CD4-positive, alpha-beta T cell treated with Interleukin-6 at 100 ng/mL for 8 hours (primary cell): ENCODE data around the gene NYNRIN.

Source experiments
- DNase-seq: peaks from one replicate; pipeline ENCODE4 v3.0.0-alpha.2; 2020; ENCODE audit warnings: mixed read lengths, low spot score

Gene NYNRIN

GRCh38 chr14:24392325-24393091 lies 6.3 kb upstream of the NYNRIN start:
- no peak for DNase-seq

- DNase-seq, result no peak
These were observed 4.5 kb upstream of the NYNRIN start for GRCh38 chr14:24394275-24394674.

DNA sequence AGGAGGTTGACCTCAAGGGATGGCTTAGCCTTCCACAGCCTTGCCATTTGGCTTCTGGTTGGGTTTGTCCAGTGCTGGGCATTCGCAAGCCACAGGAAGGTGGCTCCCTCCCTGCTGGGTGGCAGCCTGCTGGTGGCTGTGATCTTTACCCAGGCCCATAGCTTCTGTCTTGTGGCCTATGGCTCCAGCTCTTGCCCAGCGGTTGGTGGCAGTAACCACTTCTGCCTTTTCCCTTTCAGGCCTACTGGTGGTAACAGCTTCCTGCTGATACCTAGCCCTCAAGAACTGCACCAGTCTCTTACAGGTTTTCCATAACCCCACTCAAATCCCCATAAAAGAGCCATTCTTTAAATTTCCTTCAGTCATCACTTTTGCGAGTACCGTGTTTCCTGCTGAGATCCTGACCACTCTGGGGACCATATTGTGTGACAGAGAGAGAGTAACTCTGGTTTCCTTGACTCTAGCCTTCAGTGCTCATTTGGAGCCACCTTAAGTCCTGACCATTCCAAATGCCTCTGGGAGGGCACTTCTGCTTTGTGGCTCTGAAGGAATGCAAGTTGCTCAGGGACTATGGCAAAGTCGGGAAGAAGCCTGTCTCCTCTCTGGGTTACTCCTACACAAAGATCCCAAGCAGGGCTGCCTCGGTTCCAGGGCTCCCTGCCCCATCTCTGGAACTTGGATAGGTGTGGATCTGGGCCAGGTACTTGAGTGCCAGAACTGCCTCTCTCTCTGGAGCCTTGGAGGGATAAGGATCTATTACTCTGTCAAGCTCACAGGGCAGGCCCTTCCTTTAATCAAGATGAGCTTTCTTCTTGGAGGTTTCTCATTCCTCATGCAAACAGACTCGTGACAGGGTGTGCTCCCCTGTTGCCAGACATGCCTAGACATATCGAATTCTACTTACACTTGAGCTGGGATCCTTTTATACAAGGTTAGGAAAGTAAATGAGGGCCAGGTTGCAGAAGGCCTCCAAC lies 2.9 kb upstream of the NYNRIN start:
- DNase-seq, result no peak

DNA sequence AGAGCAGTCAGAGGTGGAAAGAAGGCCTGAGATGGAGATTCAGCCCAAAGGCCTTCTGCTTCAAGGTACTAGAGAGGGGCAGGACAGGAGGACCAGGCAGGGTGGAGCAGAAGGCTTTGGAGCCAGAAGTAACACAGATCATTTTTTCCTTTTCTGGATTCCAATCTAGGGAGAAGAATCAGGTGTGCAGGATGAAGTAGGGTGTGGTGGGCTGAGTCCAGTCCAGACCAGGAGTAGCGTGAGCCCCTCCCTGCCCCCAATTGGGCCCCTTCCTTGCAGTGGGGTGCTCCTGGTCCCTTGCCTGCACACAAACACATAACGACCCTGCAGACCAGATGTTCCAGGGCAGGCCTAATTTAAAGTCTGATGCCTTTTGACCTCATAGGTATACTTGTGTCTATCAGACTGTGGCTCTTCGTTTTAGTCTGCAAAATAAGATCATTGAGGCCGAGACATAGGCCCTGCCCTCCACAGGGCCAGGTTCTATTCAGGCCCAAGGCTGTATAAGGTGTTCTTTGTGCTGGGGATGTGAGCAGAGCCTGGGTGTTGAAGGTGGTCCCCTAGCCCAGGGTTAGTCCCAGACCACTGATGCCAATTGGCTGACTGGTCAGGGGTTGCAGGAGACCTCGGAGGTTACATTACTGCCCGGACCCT lies 1.0 kb upstream of the NYNRIN start:
- DNase-seq, result no peak

GRCh38 chr14:24398293-24398652 lies 530 bp upstream of the NYNRIN start:
- DNase-seq, result no peak

DNA sequence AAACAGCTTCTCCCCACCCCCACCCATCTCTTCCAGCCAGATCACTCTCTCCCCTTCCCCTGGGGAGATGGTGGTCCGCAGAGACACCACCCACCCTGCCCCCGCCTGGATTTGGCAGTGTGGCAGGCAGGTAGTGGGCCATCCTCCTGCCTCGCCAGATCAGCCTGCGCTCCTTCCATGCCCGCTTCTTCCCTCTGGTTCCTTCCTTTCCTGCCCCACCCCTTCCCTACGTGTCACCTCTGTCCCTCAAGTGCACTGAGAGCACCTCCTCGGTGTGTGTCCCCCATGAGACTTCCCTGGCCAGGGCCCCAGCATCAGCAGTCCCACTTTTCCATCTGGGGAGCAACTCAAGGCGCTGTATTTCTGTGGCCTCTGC lies 632 bp downstream of the NYNRIN start:
- no peak for DNase-seq

DNA sequence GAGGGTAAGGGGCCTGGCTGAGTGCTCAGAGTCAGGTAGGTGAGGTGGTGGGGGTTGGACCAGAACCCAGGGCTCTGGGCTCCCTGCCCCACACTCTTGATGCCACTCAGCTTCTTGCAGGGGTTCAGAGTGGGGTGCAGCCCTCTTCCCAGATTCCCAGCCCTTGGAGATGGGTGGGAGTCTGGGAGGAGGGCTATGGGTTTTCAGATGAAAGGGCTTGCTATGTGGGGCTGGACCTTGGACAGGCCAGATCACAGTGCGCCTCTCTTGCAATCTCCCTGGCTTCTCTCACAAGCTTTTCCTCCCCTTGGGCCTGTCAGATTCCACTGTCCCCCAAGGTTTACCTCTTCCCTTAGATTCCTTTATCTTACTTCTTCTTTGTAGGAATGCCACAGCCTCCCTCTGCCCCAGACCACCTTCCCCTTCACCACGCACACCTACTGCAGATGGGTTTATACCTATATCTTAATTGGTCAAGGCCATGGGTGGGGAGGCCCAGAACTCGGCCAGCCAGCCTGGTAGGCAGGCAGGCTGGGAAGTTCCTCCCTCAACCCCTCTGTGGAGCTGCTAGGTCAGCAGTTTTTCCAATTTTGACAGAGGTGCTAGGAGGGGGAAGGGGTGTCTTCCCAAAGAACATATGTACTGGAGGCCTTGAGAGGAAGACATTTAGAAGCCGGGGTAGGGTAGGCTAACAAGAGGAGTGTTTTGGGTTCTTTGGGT lies 1.4 kb downstream of the NYNRIN start:
- DNase-seq, result no peak

GRCh38 chr14:24401810-24402702 lies 3.3 kb downstream of the NYNRIN start:
- DNase-seq, result no peak

GRCh38 chr14:24403294-24403998 lies 4.6 kb downstream of the NYNRIN start:
- no peak for DNase-seq

GRCh38 chr14:24404814-24405213 lies 6.0 kb downstream of the NYNRIN start:
- no peak for DNase-seq

GRCh38 chr14:24406416-24406815 lies 7.6 kb downstream of the NYNRIN start:
- no peak for DNase-seq

DNA sequence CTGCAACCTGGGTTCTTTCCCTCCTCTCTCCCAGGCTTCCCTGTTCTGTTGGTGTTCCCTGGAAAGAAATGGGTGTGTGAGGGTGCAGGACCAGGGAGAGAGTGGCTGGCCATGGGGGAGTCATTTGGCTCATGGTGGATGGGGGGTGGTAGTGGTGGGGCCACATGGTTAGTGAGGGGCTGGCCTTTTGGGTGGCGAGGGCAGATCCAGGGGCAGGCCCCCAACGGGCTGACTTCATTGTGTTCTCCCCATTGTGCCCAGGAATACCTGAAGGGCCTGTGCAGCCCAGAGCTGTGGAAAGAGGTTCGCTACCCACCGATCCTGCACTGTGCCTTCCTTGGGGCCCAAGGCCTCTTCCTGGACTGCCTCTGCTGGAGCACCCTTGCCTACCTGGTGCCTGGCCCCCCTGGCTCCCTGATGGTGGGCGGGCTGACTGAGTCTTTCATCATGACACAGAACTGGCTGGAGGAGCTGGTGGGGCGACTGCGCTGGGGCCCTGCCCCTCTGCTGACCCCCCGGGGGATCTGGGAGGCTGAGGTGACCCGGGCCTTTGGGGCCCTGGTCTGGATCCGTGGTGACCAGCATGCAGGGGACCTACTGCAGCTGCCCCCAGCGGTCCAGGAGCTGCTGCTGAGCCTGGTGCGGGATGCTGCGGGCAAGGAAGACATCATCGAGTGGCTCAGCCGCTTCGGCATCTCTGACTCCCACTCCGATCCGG lies 9.0 kb downstream of the NYNRIN start:
- DNase-seq, result no peak

DNA sequence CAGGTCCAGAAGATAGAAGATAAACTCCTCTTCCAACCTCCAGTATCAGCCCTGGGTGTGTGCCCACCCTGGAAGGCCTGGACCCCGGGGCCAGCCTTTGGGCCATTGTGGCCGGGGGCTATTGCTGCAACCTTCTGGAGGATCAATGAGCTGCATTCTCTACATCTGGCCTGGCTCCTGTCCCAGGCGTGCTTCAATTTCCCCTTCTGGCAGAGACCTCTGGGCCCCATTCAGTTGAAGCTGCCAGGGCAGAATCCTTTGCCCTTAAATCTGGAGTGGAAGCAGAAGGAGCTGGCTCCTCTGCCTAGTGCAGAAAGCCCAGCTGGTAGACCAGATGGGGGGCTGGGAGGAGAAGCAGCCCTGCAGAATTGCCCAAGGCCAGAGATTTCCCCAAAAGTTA lies 10.0 kb downstream of the NYNRIN start:
- no peak for DNase-seq

GRCh38 chr14:24409192-24409591 lies 10.4 kb downstream of the NYNRIN start:
- DNase-seq, result no peak

DNA sequence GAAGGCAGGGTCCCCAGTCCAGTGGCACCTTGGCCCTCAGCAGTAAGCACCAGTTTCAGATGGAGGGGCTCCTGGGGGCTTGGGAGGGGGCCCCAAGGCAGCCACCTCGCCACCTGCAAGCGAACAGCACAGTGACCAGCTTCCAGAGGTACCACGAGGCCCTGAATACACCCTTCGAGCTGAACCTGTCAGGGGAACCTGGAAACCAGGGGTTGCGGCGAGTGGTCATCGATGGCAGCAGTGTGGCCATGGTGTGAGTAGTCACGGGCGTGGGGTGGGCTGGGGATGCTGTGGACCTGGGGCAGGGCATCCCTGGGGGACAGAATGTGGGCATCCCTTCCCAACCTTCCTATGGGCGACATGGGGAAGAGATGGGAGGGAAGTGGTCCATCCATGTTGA lies 11.2 kb downstream of the NYNRIN start:
- DNase-seq, result no peak

GRCh38 chr14:24411443-24412389 lies 12.9 kb downstream of the NYNRIN start:
- DNase-seq, result peak; percentile 13

- DNase-seq, result no peak
These were observed 15.3 kb downstream of the NYNRIN start for GRCh38 chr14:24414077-24414476.

DNA sequence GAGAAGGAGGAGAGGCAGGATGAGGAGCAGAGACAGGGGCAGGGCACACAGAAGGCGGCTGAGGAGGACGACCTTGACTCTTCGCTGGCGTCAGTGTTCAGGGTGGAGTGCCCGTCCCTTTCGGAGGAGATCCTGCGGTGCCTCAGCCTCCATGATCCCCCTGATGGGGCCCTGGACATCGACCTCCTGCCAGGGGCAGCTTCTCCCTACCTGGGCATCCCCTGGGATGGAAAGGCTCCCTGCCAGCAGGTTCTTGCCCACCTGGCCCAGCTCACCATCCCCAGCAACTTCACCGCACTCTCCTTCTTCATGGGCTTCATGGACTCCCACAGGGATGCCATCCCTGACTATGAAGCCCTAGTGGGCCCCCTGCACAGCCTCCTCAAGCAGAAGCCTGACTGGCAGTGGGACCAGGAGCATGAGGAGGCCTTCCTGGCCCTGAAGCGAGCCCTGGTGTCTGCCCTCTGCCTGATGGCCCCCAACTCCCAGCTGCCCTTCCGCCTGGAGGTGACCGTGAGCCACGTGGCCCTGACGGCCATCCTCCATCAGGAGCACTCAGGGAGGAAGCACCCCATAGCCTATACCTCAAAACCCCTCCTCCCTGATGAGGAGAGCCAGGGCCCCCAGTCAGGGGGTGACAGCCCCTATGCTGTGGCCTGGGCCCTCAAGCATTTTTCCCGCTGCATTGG lies 16.1 kb downstream of the NYNRIN start:
- DNase-seq, result no peak
